ENCODE data around the gene ZSCAN1. TPM values are rescaled to one million over a fixed set of nuclear protein-coding genes. Genes with fewer than 3 reads are reported as not detected.
A peak's percentile ranks its signal among the peaks of the same experiment; 100 is the strongest.

The ZSCAN1 gene
- total RNA-seq, 1 donor from 2014 or later: 3.5 TPM

DNA sequence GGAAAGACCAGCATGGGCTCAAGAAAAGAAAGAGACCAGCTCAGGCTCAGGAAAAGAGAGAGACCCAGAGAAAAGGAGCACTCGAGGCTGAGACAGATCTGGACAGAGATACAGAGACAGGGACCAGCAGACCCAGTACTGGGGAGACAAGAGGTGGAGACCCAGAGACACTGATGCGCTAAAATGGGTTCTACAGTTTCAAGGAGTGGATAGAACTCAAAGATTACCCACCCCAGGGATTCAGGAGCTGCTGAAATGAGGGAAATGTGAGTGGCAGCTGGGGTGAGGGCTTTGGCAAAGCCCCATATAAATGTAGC, 64.8 kb downstream of the ZSCAN1 start:
- H3K27ac Mint-ChIP-seq: peak overlapping the region; percentile 100
- H3K36me3 Mint-ChIP-seq: peaks cover 22% of the 10 kb centered on the region
- DNase-seq (ENCODE audit: low spot score in 2 of 2, unreplicated experiment in 2 of 2): no peak
- no peaks in the 10 kb centered on the region for H3K27me3 Mint-ChIP-seq (ENCODE audit: low read depth)
- peaks cover 10% of the 10 kb centered on the region for H3K4me1 Mint-ChIP-seq
- H3K9me3 Mint-ChIP-seq: peaks cover 30% of the 10 kb centered on the region
- peak overlapping the region; percentile 84 for H3K4me3 Mint-ChIP-seq
- TF ChIP-seq, protein P1, sequence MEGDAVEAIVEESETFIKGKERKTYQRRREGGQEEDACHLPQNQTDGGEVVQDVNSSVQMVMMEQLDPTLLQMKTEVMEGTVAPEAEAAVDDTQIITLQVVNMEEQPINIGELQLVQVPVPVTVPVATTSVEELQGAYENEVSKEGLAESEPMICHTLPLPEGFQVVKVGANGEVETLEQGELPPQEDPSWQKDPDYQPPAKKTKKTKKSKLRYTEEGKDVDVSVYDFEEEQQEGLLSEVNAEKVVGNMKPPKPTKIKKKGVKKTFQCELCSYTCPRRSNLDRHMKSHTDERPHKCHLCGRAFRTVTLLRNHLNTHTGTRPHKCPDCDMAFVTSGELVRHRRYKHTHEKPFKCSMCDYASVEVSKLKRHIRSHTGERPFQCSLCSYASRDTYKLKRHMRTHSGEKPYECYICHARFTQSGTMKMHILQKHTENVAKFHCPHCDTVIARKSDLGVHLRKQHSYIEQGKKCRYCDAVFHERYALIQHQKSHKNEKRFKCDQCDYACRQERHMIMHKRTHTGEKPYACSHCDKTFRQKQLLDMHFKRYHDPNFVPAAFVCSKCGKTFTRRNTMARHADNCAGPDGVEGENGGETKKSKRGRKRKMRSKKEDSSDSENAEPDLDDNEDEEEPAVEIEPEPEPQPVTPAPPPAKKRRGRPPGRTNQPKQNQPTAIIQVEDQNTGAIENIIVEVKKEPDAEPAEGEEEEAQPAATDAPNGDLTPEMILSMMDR (IDR thresholded peaks at IDR 0.05; ENCODE audit: unreplicated experiment): no peak

Other genes with a start within 250 kb of the ZSCAN1 start
- 15.5 to 19.2 TPM (median 16.8 TPM) in 3 replicates for gene ZNF552, start 219.1 kb upstream of the ZSCAN1 start, total RNA-seq
- 28.2 to 32.0 TPM (median 29.8 TPM) in 3 replicates for gene ZNF587B, start 203.7 kb upstream of the ZSCAN1 start, total RNA-seq
- gene ZNF587, start 184.2 kb upstream of the ZSCAN1 start, total RNA-seq: 72.9 to 77.4 TPM (median 75.9 TPM) in 3 replicates
- gene ZNF814, start 145.0 kb upstream of the ZSCAN1 start, total RNA-seq: 53.7 to 60.4 TPM (median 56.2 TPM) in 3 replicates
- 25.1 to 26.8 TPM (median 25.9 TPM) in 3 replicates for gene ZNF417, start 117.4 kb upstream of the ZSCAN1 start, total RNA-seq
- gene ZNF418, start 98.6 kb upstream of the ZSCAN1 start, total RNA-seq: 19.5 to 24.5 TPM (median 21.0 TPM) in 3 replicates
- gene ZNF256, start 86.3 kb upstream of the ZSCAN1 start, total RNA-seq: 13.2 to 14.5 TPM (median 14.2 TPM) in 3 replicates
- gene C19orf18, start 59.5 kb upstream of the ZSCAN1 start, total RNA-seq: 2.7 to 4.1 TPM (median 3.3 TPM) in 3 replicates
- gene ZNF606, start 31.2 kb upstream of the ZSCAN1 start, total RNA-seq: 41.8 to 46.2 TPM (median 45.4 TPM) in 3 replicates
- gene ZNF135, start 25.3 kb downstream of the ZSCAN1 start, total RNA-seq: 11.6 to 12.5 TPM (median 12.3 TPM) in 3 replicates
- 85.9 to 91.9 TPM (median 91.0 TPM) in 3 replicates for gene ZSCAN18, start 64.2 kb downstream of the ZSCAN1 start, total RNA-seq
- 13.6 to 15.0 TPM (median 14.6 TPM) in 3 replicates for gene ZNF329, start 116.8 kb downstream of the ZSCAN1 start, total RNA-seq
- gene ZNF274, start 149.0 kb downstream of the ZSCAN1 start, total RNA-seq: 27.4 to 30.6 TPM (median 27.9 TPM) in 3 replicates
- gene ZNF544, start 194.9 kb downstream of the ZSCAN1 start, total RNA-seq: 62.7 to 63.5 TPM (median 63.3 TPM) in 3 replicates
- gene ZNF8, start 244.9 kb downstream of the ZSCAN1 start, total RNA-seq: 21.6 to 22.1 TPM (median 21.9 TPM) in 3 replicates

Measured in mesothelial cell of epicardium (in vitro differentiated cells).